ENCODE measurements around the gene MTPN.

DNA sequence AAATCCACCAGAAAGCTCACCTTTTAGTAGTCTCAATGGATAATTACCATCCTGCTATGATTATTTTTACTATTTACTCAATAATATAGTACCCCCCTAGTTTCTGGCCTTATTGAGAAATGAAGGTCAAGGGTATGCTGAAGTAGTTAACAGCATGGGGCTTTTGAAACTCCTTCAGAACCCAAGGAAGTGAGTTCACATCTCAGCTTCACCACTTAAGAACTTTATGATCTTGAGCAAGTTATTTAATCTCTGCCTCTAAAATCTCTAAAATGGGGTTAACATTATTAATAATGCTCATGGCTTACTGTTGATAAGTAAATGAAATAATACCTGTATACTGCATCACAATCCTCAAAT, 5.8 kb downstream of the MTPN start:
- TF ChIP-seq CTCF (IDR thresholded peaks at IDR 0.05) = no peak
- TF ChIP-seq POLR2A (IDR thresholded peaks at IDR 0.05) = no peak

Data from gastroesophageal sphincter (tissue), 3 donors.